ENCODE measurements around the gene ABR.
"Not testable (repeated sequence)": the region's sequence is repeated elsewhere in the genome, so short reads cannot be mapped to it uniquely, and the experiment has no call there.

The ABR gene

DNA sequence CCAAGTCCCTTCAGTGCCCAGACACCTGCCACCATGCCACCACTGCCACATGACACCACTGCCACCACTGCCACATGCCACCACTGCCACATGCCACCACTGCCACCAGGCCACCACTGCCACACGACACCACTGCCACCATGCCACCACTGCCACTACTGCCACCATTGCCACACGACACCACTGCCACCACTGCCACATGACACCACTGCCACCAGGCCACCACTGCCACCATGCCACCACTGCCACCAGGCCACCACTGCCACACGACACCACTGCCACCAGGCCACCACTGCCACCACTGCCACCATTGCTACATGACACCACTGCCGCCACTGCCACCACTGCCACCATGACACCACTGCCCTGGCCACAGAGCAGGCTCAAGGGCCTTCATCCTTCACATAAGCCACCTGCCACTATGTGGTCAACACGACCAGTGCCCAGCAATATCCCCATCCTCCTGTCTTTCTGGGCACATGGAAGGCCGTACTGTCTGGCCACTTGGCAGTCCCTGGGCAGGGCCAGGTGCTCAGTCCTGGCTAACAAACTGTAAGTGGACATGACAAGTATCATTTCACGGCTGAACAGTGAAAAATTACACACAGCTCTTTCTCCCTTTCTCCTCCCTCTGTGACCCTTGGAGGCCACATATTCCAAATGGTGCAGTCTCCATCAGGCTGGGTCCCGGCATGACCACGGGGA, 33.1 kb downstream of the ABR start:
- no peak for DNase-seq

DNA sequence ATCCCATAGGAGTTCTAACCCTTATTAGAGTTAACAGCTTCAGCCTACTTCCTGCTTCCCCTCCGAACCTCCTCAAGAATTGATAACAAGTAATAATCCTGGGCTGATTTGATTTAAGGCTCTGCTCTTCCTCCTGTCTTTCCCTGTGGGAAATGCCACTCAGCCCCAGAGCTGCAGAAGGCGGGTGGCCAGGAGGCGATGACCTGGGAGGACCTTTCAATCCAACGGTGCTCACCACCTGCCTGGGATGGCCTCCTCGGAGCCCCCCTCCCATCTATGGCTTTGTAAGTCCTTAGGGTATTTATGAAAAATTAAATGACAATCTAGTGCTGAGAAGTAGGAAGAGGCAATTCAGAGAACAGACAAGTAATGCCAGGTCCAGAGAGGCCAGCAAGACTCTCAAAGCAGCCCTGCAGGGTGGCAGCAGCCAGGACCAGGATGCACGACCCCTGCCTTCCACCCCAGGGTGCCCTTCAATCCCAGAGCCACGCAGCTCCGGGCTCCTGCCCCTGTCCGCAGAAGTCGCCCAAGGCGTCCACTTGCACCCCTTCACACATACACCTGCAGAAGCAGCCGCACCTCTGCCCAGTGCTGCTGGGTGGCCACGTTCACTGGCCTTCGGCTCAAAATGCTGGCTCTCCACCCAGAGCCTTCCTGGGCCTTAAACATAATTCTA, 34.3 kb downstream of the ABR start:
- no peak for DNase-seq

- no peak for DNase-seq
Measured at GRCh38 chr17:1144162-1144561, 35.6 kb downstream of the ABR start.

DNA sequence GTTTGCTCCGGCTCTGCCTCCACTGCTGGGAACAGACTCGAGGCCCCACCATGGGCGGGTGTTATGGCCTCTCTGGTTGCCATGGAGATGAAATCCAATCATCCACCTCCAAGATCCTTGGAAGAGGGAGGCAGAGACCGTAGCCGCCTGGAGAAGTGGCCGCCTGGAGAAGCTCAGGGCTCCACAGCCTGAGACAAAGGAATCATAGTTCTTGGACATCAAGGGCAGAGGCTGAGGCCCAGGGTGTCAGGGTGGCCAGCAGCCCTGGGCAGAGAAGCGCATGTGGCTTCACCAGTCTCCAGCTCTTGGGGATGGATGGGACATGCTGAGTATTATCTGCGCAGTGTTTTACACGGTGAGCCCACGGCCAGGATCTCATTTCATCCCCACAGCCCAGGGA, 36.2 kb downstream of the ABR start:
- DNase-seq: peak; percentile 53

GRCh38 chr17:1142561-1142971, 37.2 kb downstream of the ABR start:
- no peak for DNase-seq

DNA sequence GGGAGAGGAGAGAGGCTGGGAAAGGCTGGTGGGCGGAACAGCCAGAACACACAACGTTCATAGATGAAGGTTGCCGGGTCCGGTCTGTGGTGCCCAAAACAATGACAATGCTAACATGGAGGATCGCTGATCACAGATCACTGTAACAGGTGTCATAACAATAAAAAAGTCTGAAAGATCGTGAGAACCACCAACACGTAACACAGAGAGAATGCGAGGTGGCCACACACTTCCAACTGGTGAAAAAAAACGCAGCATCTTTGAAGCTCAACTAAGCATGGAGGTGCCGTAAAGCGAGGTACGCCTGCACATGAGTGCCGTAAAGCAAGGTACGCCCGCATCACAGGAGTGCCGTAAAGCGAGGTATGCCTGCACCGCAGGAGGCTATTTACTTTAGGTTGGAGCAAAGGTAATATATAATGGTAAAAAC, 42.3 kb downstream of the ABR start:
- no peak for DNase-seq

DNA sequence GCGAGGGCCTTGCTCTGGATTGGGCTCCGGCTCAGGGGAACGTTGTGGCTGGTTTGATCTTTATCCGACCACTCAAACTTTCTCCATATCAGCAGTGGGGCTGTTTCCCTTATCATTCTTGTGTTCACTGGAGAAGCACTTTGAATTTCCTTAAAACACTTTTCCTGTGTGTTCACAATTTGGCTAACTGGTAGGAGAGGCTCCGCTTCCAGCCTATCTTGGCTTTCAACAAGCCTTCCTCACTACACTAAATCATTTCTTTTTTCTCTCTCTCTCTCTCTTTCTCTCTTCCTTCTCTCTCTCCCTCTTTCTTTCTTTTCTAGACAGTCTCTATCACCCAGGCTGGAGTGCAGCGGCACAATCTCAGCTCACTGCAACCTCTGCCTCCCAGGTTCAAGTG, 43.0 kb downstream of the ABR start:
- DNase-seq: no peak

DNA sequence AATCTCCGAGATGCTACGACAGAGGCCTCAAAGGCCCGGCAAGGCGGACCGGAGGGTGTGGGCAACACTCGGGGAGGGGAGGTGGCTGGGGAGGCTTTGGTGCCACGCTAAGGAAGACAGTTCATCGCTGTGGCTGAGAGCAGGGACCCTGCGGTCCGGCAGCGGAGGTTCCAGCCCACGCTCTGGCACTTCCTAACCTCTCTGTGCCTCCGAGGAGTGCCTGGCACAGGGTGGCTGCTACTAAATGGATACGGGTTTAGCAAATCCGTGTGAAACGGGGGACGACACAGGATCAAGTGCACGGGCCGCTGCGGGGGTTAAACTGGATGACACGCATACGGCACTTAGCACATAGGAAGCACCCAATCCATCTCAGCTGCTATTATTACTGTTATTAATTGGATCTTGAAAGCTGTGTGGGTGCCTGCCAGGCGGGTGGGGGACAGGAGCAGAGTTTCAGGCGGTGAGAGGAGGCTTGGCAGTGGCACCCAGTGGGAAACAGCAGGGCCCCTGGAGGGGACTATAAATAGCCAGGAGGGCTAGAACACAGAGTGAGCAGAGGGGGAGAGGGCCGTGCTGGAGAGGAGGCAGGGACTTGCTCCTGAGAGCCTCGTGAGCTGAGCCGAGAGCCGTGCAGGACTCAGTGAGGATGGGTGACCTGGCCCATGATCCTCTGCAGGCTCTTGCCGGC, 45.0 kb downstream of the ABR start:
- DNase-seq: no peak

- no peak for DNase-seq
Measured at GRCh38 chr17:1130191-1130590, 49.6 kb downstream of the ABR start.

GRCh38 chr17:1128463-1128862, 51.3 kb downstream of the ABR start:
- not testable (repeated sequence) for DNase-seq

DNA sequence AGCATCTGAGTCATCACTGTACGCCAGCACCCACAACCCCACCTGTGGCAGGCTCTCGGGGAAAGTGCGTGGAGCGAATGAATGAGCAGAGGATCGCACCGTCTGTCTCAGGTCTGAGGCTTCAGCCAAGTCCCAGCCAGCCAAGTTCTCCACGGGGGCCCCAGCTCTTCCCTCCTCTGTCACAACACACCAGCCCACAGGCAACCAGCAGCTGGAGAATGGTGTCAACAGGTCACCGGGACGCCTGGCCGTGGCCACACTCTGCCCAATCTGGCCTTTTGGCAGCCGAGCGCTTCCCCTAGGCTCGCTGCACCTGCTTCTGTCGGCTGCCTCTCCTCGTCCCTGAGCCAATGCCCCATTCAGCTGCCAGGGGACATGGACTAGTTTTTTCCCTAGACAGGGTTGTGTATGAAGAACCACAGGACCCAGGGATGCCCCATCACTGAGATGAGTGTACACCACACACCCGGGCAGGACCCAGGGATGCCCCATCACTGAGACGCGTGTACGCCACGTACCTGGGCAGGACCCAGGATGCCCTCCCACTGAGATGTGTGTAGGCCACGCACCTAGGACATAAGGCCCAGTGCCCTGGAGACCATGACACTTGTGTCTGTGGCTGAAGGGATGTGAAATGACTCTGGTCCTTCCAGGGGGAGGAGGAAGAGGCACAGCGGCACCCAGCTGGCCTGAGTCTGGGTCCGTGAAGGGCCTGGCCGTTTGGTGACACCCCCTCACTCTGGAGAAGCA, 52.8 kb downstream of the ABR start:
- no peak for DNase-seq

- no peak for DNase-seq
Measured at GRCh38 chr17:1126250-1126797, 53.5 kb downstream of the ABR start.

DNA sequence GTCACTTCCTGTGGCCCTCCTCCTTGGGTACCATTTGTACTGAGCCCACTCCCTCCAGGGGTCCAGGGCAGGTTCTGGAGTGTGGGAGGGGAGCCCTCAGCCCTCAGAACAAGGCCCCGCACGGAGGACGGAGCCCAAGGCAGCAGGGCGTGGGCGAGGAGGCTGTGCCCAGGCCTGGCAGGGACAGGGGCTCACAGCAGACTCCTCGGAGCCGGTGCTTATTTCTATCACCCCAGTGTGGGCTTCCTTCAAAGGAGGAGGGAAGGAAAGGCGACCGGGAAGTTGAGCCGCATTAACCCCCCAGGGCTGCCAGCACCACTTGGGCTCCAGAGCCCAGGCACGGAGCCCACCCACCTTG, 54.0 kb downstream of the ABR start:
- DNase-seq: no peak

- DNase-seq: no peak
Measured at GRCh38 chr17:1124896-1125787, 54.6 kb downstream of the ABR start.

DNA sequence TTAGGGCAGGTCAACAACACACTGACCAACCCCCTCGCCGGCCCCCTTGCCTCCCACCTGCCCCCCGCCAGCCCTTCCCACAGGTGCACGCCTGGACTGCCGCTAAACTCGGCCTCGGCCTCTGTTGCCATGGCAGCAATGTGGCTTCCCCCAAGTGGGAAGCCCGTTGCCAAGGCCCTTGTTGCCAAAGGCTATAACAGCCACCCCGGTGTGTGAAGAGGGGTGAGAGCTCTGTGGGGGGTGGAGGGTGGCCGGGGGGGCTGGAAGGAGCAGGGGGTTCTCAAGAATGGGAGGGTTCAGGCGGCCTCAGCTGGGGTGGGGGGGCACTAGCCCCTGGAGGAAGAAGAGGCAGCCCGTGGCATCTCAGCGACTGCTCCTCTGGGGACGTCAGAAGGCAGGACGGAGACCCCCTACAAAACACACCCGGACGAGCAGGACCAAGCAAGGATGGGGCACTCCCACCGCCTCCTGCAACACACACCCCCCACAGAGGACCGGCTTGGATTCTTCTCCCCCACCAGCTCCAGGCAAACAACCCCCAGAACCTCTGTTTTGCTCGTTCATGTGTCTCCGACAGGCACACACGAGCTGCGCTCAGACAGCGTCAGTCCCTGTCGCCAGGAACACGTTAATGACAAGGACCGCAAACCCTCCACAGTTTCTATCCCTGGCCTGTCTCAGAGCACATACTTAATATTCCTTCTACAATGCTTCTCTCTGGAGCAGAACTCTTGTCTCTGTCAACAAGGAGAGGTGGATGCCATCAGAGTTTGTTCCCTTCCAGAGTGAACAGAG, 55.7 kb downstream of the ABR start:
- no peak for DNase-seq

- no peak for DNase-seq
Measured at GRCh38 chr17:1123393-1123831, 56.4 kb downstream of the ABR start.

DNA sequence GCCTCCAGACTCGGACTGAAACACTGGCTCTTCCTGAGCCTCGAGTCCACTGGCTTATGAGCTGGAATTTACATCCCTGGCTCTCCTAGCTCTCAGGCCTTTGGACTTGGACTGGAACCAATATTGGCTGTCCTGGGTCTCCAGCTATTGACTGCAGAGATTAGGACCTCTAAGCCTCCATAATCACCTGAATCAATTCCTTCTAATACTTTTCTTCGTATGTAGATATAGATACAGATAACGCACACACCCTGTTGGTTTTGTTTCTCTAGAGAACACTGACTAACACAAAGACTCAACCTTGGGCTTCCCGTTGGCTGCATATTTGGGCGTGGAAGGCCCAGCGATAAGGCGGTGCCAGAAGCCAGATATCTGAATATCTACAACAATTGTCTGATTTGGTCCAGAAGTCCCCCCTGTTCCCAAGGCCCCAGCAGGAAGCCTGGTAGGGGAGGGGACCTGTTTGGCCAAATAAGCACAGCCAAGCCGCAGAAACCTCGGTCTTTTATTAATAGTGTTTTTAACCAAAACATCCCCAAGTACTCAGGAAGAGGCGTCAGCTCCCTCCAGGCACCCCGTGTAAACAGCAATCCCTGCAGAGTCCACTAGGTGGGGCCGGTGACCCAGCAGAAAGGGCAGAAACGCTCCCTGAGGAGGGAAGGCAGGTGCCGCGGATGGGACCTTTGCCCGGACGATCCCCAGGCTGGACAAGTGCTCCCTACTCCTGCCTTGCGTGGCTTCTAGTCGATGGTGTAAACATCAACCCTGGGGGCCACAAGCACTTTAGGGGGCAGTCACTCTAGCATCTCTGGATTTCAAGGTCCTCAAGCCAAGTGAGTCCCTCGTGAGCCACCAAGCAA, 57.0 kb downstream of the ABR start:
- peak; percentile 52 for DNase-seq

GRCh38 chr17:1121442-1121817, 58.4 kb downstream of the ABR start:
- DNase-seq: not testable (repeated sequence)

GRCh38 chr17:1120596-1121441, 59.0 kb downstream of the ABR start:
- DNase-seq: no peak
